Panc1 (cell line): Measurements from ENCODE around the gene CACNA2D3. TPM values are rescaled to one million over a fixed set of nuclear protein-coding genes. Genes with fewer than 3 reads are reported as not detected.

Experiments used
- ATAC-seq: fragments of 200-7000 bp; cut with Tn5 transposase; 2 replicates; pipeline ENCODE4 v1.9.1; 2020; ENCODE audit warnings: mild to moderate bottlenecking, moderate library complexity
- BruUV-seq: library from RNA; stranded (reverse); fragments of 400-500 nt; replicated peaks from 2 replicates; lab custom pipeline; 2021; lab: Mats Ljungman, UMichigan
- CTCF ChIA-PET: fragments of 300-600 bp; sonication (Branson Sonifier 250); formaldehyde crosslinking; loops from one replicate; lab custom pipeline; 2022; ENCODE audit warnings: antibody characterized with exemption; lab: Charles Lee
- POLR2A ChIA-PET: fragments of 300-600 bp; sonication (Branson Sonifier 250); formaldehyde crosslinking; loops from one replicate; lab custom pipeline; 2022; ENCODE audit warnings: antibody characterized with exemption; lab: Charles Lee
- DNase-seq: peaks from one replicate; pipeline ENCODE4 v3.0.0-alpha.2; 2010; ENCODE audit warnings: low read depth, low spot score
- H3K27ac ChIP-seq: 2 replicates; pipeline ENCODE4 v1.5.1; 2011; ENCODE audit warnings: mild to moderate bottlenecking, low read length, inconsistent platforms
- H3K27me3 ChIP-seq: fragments of 200-500 bp; sonication (Bioruptor generic); 2 replicates; pipeline ENCODE4 v1.6.0; 2014; ENCODE audit warnings: low read length, inconsistent platforms; ENCODE audit not compliant: control insufficient read depth, insufficient read depth
- H3K36me3 ChIP-seq: fragments of 200-500 bp; sonication (Bioruptor generic); 2 replicates; pipeline ENCODE4 v1.5.1; 2014; ENCODE audit warnings: inconsistent platforms, mild to moderate bottlenecking, low read length, moderate library complexity; ENCODE audit not compliant: control insufficient read depth, insufficient read depth
- H3K4me1 ChIP-seq: 2 replicates; pipeline ENCODE4 v1.5.1; 2011; ENCODE audit warnings: inconsistent platforms, mild to moderate bottlenecking, low read length, moderate library complexity; ENCODE audit not compliant: control insufficient read depth, insufficient read depth
- H3K4me3 ChIP-seq, 2 experiments: 2 replicates each; pipeline ENCODE4 v1.5.1; 2011 to 2012; ENCODE audit warnings: low read depth in 2 of 2, low read length in 2 of 2, mild to moderate bottlenecking in 2 of 2, inconsistent platforms in 1 of 2, moderate library complexity in 1 of 2
- H3K9me3 ChIP-seq: fragments of 200-500 bp; sonication (Bioruptor generic); 2 replicates; pipeline ENCODE4 v1.5.1; 2014; ENCODE audit warnings: low read depth, mild to moderate bottlenecking, inconsistent platforms, low read length, moderate library complexity; ENCODE audit not compliant: control insufficient read depth, insufficient read depth
- CTCF ChIP-seq: fragments of 450-650 bp; IDR thresholded peaks from 2 replicates; pipeline ENCODE4 v1.5.1; 2017; ENCODE audit warnings: mild to moderate bottlenecking
- POLR2AphosphoS5 ChIP-seq: IDR thresholded peaks from 2 replicates; pipeline ENCODE4 v1.6.1; 2012; ENCODE audit warnings: mild to moderate bottlenecking, low read depth, low read length, moderate library complexity
- SIN3A ChIP-seq: IDR thresholded peaks from 2 replicates; pipeline ENCODE4 v1.6.1; 2012; ENCODE audit warnings: low read depth, mild to moderate bottlenecking, low read length, moderate library complexity, borderline replicate concordance; ENCODE audit not compliant: insufficient read depth
- TCF7L2 ChIP-seq: IDR thresholded peaks from 2 replicates; pipeline ENCODE4 v1.6.1; 2011; ENCODE audit warnings: mild to moderate bottlenecking, low read depth, low read length, inconsistent platforms
- in situ Hi-C: cut with HindIII; loops from 2 replicates; pipeline ENCODE4 v1.10.0; 2016; ENCODE audit warnings: low sequenced_read_pairs, low pct_unique_long_range_greater_than_20kb
- intact Hi-C: fragments of 100-400 bp; cut with micrococcal nuclease; formaldehyde crosslinking; loops from one replicate; pipeline ENCODE4 v1.10.0; 2022; ENCODE audit not compliant: unreplicated experiment
- total RNA-seq: library from RNA; stranded (reverse); gene quantifications from one replicate; pipeline ENCODE4 v1.2.1, GENCODE V29; 2021; ENCODE audit not compliant: unreplicated experiment
- TF ChIP-seq, protein P1 (sequence below), 2 experiments: IDR thresholded peaks; 2 replicates each; pipeline ENCODE4 v1.6.1; 2011 to 2012; ENCODE audit warnings: low read depth in 2 of 2, control low read depth in 1 of 2, low read length in 1 of 2, mild to moderate bottlenecking in 1 of 2, moderate library complexity in 1 of 2; ENCODE audit not compliant: insufficient read depth in 1 of 2

CACNA2D3 gene
- total RNA-seq, 1 experiment from 2014 or later = 0.41 TPM

DNA sequence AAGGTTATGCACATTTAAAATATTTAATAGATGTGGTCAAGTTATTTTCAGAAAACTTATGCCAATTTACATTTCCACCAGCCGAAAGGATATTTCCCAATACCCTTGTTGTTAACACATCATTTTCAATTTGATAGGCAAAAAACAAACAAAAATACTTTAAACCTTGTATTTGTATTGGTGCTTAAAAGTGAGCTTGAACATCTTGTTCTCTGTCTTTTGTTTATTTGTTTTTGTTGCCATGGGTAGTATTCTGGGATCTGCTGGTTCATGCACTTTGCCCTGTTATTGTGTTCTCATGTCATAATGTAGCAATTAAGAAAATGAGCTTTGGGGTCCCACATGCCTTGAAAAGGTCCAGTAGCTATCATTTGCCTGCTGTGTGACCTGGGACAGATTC is 614.1 kb downstream of the CACNA2D3 start:
- Histone ChIP-seq H3K27me3 (no peaks in the 10 kb centered on the region), H3K4me1 (no peaks in the 10 kb centered on the region), H3K36me3 (no peaks in the 10 kb centered on the region), H3K9me3 (no peaks in the 10 kb centered on the region), H3K27ac (no peak overlapping the region), H3K4me3 (no peak overlapping the region)
- intact Hi-C loops = no loop called here
- ATAC-seq (no peak), DNase-seq (no peak)
- BruUV-seq = no TSS peak
- in situ Hi-C loops = no loop called here
- TF ChIP-seq SIN3A (no peak), CTCF (no peak), TCF7L2 (no peak), POLR2AphosphoS5 (no peak)
- TF ChIP-seq, protein P1, sequence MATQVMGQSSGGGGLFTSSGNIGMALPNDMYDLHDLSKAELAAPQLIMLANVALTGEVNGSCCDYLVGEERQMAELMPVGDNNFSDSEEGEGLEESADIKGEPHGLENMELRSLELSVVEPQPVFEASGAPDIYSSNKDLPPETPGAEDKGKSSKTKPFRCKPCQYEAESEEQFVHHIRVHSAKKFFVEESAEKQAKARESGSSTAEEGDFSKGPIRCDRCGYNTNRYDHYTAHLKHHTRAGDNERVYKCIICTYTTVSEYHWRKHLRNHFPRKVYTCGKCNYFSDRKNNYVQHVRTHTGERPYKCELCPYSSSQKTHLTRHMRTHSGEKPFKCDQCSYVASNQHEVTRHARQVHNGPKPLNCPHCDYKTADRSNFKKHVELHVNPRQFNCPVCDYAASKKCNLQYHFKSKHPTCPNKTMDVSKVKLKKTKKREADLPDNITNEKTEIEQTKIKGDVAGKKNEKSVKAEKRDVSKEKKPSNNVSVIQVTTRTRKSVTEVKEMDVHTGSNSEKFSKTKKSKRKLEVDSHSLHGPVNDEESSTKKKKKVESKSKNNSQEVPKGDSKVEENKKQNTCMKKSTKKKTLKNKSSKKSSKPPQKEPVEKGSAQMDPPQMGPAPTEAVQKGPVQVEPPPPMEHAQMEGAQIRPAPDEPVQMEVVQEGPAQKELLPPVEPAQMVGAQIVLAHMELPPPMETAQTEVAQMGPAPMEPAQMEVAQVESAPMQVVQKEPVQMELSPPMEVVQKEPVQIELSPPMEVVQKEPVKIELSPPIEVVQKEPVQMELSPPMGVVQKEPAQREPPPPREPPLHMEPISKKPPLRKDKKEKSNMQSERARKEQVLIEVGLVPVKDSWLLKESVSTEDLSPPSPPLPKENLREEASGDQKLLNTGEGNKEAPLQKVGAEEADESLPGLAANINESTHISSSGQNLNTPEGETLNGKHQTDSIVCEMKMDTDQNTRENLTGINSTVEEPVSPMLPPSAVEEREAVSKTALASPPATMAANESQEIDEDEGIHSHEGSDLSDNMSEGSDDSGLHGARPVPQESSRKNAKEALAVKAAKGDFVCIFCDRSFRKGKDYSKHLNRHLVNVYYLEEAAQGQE (IDR thresholded peaks at IDR 0.05; ENCODE audit: insufficient read depth in 1 of 2, low read depth in 2 of 2, low read length in 1 of 2) = no peak
- POLR2A ChIA-PET = no interaction called here
- CTCF ChIA-PET = no interaction called here

GRCh38 chr3:54743755-54744154 is 621.4 kb downstream of the CACNA2D3 start:
- ChIA-PET CTCF (no interaction called here), POLR2A (no interaction called here)
- no peaks in the 10 kb centered on the region for H3K9me3 ChIP-seq
- H3K36me3 ChIP-seq = no peaks in the 10 kb centered on the region
- TF ChIP-seq, protein P1 (IDR thresholded peaks at IDR 0.05; ENCODE audit: insufficient read depth in 1 of 2, low read depth in 2 of 2, low read length in 1 of 2) = no peak
- TF ChIP-seq CTCF (no peak), POLR2AphosphoS5 (no peak), SIN3A (no peak), TCF7L2 (no peak)
- BruUV-seq = no TSS peak
- H3K4me1 ChIP-seq = no peaks in the 10 kb centered on the region
- no peak overlapping the region for H3K27ac ChIP-seq
- in situ Hi-C loops = no loop called here
- no peak overlapping the region for H3K4me3 ChIP-seq
- intact Hi-C loops = no loop called here
- DNase-seq (no peak), ATAC-seq (no peak)
- H3K27me3 ChIP-seq = no peaks in the 10 kb centered on the region
